ENCODE data around the gene EPS8L3. TPM values are rescaled to one million over a fixed set of nuclear protein-coding genes. Genes with fewer than 3 reads are reported as not detected.

Gene EPS8L3
- total and polyA plus RNA-seq, 2 donors (not counting 3 experiments of a cell fraction or from before 2014, with no cell fraction given), result not detected

Other genes with a start within 250 kb of the EPS8L3 start
- not detected in 2 replicates for gene GPR61, start 224.1 kb downstream of the EPS8L3 start, total RNA-seq
- not detected in 2 replicates for gene GPR61, start 224.1 kb downstream of the EPS8L3 start, polyA plus RNA-seq
- 12.9 and 14.0 TPM in 2 replicates for gene GNAI3, start 215.3 kb downstream of the EPS8L3 start, total RNA-seq
- 3.7 and 5.0 TPM in 2 replicates for gene GNAI3, start 215.3 kb downstream of the EPS8L3 start, polyA plus RNA-seq
- gene GNAT2, start 144.3 kb downstream of the EPS8L3 start, total RNA-seq, result 0.30 TPM in 1 of 2 replicates, not detected in the other
- 0.08 TPM in 1 of 2 replicates, not detected in the other for gene GNAT2, start 144.3 kb downstream of the EPS8L3 start, polyA plus RNA-seq
- 69.4 and 82.7 TPM in 2 replicates for gene AMPD2, start 144.1 kb downstream of the EPS8L3 start, total RNA-seq
- 66.5 and 69.4 TPM in 2 replicates for gene AMPD2, start 144.1 kb downstream of the EPS8L3 start, polyA plus RNA-seq
- 5.5 and 9.5 TPM in 2 replicates for gene GSTM4, start 107.8 kb downstream of the EPS8L3 start, total RNA-seq
- gene GSTM4, start 107.8 kb downstream of the EPS8L3 start, polyA plus RNA-seq, result 11.6 and 12.4 TPM in 2 replicates
- gene GSTM2, start 95.9 kb downstream of the EPS8L3 start, total RNA-seq, result 12.0 and 21.5 TPM in 2 replicates
- gene GSTM2, start 95.9 kb downstream of the EPS8L3 start, polyA plus RNA-seq, result 23.6 and 27.1 TPM in 2 replicates
- 35.5 TPM in 1 of 2 replicates, not detected in the other for gene GSTM1, start 76.1 kb downstream of the EPS8L3 start, total RNA-seq
- gene GSTM1, start 76.1 kb downstream of the EPS8L3 start, polyA plus RNA-seq, result 0.16 TPM in 1 of 2 replicates, not detected in the other
- gene GSTM5, start 51.7 kb downstream of the EPS8L3 start, total RNA-seq, result 0.51 and 1.6 TPM in 2 replicates
- 0.21 and 0.25 TPM in 2 replicates for gene GSTM5, start 51.7 kb downstream of the EPS8L3 start, polyA plus RNA-seq
- 18.5 and 27.9 TPM in 2 replicates for gene GSTM3, start 22.9 kb downstream of the EPS8L3 start, total RNA-seq
- 48.3 and 52.0 TPM in 2 replicates for gene GSTM3, start 22.9 kb downstream of the EPS8L3 start, polyA plus RNA-seq
- 22.7 and 28.9 TPM in 2 replicates for gene CSF1, start 146.9 kb upstream of the EPS8L3 start, total RNA-seq
- 23.3 and 24.5 TPM in 2 replicates for gene CSF1, start 146.9 kb upstream of the EPS8L3 start, polyA plus RNA-seq
- 64.3 and 74.2 TPM in 2 replicates for gene AHCYL1, start 220.8 kb upstream of the EPS8L3 start, total RNA-seq
- gene AHCYL1, start 220.8 kb upstream of the EPS8L3 start, polyA plus RNA-seq, result 41.6 and 49.2 TPM in 2 replicates

Data from endothelial cell of umbilical vein (primary cell).